Natural killer cell (primary cell): ENCODE measurements around the gene PPP1R13B. TPM values are rescaled to one million over a fixed set of nuclear protein-coding genes. Genes with fewer than 3 reads are reported as not detected.

Experiments
- ATAC-seq, 3 donors: fragments of 150-1000 bp in 2 of 3; fragments of 200-7000 bp in 1 of 3; cut with Tn5 transposase; 1 replicate in 1 of 3; 2 replicates in 2 of 3; pipeline ENCODE4 v1.10.0; 2021; ENCODE audit warnings: mild to moderate bottlenecking in 2 of 3, moderate library complexity in 2 of 3
- DNase-seq, 2 donors: peaks; one replicate each; pipeline versions ENCODE4 v3.0.0 to v3.0.0-alpha.2; 2013 to 2021; ENCODE audit warnings: mixed read lengths in 1 of 2
- H3K27ac ChIP-seq: one replicate; pipeline ENCODE4 v1.5.1; 2013; ENCODE audit warnings: mild to moderate bottlenecking, low read length
- H3K27me3 ChIP-seq: one replicate; pipeline ENCODE4 v1.6.1; 2013; ENCODE audit warnings: low read length; ENCODE audit not compliant: control insufficient read depth, insufficient read depth
- H3K36me3 ChIP-seq: one replicate; pipeline ENCODE4 v1.6.1; 2013; ENCODE audit warnings: low read length; ENCODE audit not compliant: control insufficient read depth, insufficient read depth
- H3K4me1 ChIP-seq: one replicate; pipeline ENCODE4 v1.6.1; 2013; ENCODE audit warnings: low read length; ENCODE audit not compliant: control insufficient read depth, insufficient read depth
- H3K4me3 ChIP-seq: one replicate; pipeline ENCODE4 v1.5.1; 2013; ENCODE audit warnings: low read length
- H3K9me3 ChIP-seq: one replicate; pipeline ENCODE4 v1.6.1; 2013; ENCODE audit warnings: low read length; ENCODE audit not compliant: control insufficient read depth, insufficient read depth
- H3K27ac Mint-ChIP-seq, 2 donors: one replicate each; pipeline ENCODE4 v1.8.0; 2022; ENCODE audit warnings: mild to moderate bottlenecking in 2 of 2, mixed read lengths in 2 of 2, moderate library complexity in 1 of 2
- H3K27me3 Mint-ChIP-seq, 2 donors: one replicate each; pipeline ENCODE4 v1.8.0; 2022; ENCODE audit warnings: low read depth in 2 of 2, mixed read lengths in 2 of 2
- H3K36me3 Mint-ChIP-seq: one replicate; pipeline ENCODE4 v1.8.0; 2022; ENCODE audit warnings: mixed read lengths
- H3K4me1 Mint-ChIP-seq, 2 donors: one replicate each; pipeline ENCODE4 v1.8.0; 2022; ENCODE audit warnings: mixed read lengths in 2 of 2
- H3K4me3 Mint-ChIP-seq: one replicate; pipeline ENCODE4 v1.8.0; 2022; ENCODE audit warnings: mild to moderate bottlenecking, moderate library complexity, mixed read lengths
- H3K9me3 Mint-ChIP-seq, 2 donors: one replicate each; pipeline ENCODE4 v1.8.0; 2022; ENCODE audit warnings: mixed read lengths in 2 of 2
- CTCF ChIP-seq: fragments of 200-600 bp; IDR thresholded peaks from one replicate; pipeline ENCODE4 v1.8.0; 2022; ENCODE audit warnings: antibody characterized with exemption
- WGBS: methylation state at CpG from one replicate; pipeline ENCODE4 v1.1.7; 2013; ENCODE audit warnings: missing lambda C conversion rate; ENCODE audit not compliant: insufficient coverage; 5-methylcytosine and 5-hydroxymethylcytosine counted together
- intact Hi-C: fragments of 100-400 bp; cut with micrococcal nuclease; formaldehyde crosslinking; loops from one replicate; pipeline ENCODE4 v1.14.2; 2022
- total RNA-seq, 4 donors: library from RNA; stranded (reverse); fragments of 120-200 nt in 1 of 4; gene quantifications; one replicate each; pipeline versions ENCODE4 v1.2.3 to v1.2.4, GENCODE V29; 2013 to 2022

The PPP1R13B gene
- total RNA-seq, 3 donors from 2014 or later (not counting 1 experiment from before 2014, with no cell fraction given): 26.5 to 35.5 (median 31.7) TPM

GRCh38 chr14:103703433-103704385, 143.7 kb downstream of the PPP1R13B start:
- TF ChIP-seq CTCF: no peak
- Mint-ChIP-seq H3K4me3 (no peak overlapping the region), H3K27ac (peak overlapping the region in 1 of 2 donors; percentile 16), H3K27me3 (no peaks in the 10 kb centered on the region), H3K9me3 (no peaks in the 10 kb centered on the region), H3K36me3 (no peaks in the 10 kb centered on the region), H3K4me1 (peaks cover 0 to 15% of the 10 kb centered on the region in 2 donors)
- Histone ChIP-seq H3K27ac (no peak overlapping the region), H3K4me3 (no peak overlapping the region), H3K36me3 (peaks cover 19% of the 10 kb centered on the region), H3K4me1 (peaks cover 4% of the 10 kb centered on the region), H3K9me3 (no peaks in the 10 kb centered on the region), H3K27me3 (no peaks in the 10 kb centered on the region)
- WGBS: 85% methylated on average over 23 of the region's 24 CpGs
- DNase-seq (no peak), ATAC-seq (no peak)
- intact Hi-C loops: no loop called here

DNA sequence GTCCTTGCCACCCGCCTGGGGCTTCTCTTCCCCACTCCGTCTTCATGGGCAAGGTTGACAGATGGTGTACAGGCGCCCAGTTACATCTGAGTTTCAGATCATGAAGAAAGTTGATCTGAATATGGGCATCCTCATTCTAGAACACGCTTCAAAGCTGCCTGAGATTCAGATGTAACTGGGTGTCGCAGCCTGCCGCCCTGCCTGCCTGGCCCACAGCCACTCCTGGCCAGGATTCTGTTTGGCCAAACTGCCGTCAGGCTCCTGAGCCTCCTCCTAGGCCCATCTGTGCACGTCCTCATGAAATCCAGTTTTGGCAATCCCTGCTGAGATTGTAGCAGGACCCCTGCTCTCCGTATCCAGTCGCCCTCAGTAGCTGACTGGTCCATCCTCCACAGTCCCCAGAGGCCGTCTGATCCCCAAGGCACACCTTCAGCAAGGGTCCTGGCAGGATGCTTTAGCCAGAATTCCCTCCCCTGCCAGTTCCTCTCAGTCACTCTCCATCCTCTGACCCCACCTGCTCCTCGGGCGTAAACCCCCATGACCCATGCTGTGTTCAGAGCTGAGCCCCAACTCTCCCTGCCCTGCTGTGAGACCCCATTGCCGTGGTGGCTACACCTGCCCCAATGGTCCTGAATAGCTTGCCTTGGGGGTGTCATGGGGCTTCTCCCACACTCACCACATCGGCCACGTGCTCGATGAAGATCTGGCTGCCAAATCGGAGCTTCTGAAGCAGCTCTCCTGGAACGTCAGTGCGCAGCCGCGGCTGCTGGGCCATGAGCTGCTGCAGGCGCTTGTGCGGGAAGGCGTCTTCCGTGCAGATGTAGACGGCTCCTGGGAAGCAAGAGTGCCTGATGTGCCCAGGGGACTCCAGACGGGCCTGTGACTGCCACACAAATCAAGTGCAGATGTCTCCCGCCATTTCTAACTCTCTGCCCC, 144.6 kb downstream of the PPP1R13B start:
- intact Hi-C loops: no loop called here
- H3K36me3 ChIP-seq: peaks cover 25% of the 10 kb centered on the region

DNA sequence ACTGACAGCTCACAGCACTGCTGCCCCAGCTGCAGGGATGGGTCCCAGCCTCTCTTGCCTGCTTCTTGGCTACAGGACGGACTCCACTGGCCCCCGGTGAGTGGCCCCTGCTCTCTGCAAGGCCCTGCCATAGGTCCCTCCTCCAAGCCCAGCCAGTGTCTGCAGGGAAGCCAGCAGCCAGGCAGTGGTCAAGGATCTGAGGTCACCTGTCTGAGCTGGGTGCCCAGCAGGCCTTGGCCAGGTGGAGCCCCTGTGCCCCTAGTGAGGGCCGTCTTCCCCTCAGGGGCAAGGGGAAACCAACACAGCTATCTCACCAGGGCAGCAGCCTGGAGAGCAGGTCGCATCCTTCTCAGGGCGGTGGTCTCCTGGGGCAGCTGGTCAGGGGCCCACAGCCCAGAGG, 145.3 kb downstream of the PPP1R13B start:
- Histone ChIP-seq H3K36me3 (peaks cover 26% of the 10 kb centered on the region), H3K27ac (no peak overlapping the region), H3K27me3 (no peaks in the 10 kb centered on the region), H3K4me3 (no peak overlapping the region), H3K4me1 (peaks cover 4% of the 10 kb centered on the region), H3K9me3 (no peaks in the 10 kb centered on the region)
- peaks cover 0 to 15% of the 10 kb centered on the region in 2 donors for H3K4me1 Mint-ChIP-seq
- intact Hi-C loops: no loop called here
- DNase-seq (no peak), ATAC-seq (no peak)
- no peaks in the 10 kb centered on the region for H3K9me3 Mint-ChIP-seq
- H3K36me3 Mint-ChIP-seq: no peaks in the 10 kb centered on the region
- H3K27ac Mint-ChIP-seq: peak overlapping the region in 1 of 2 donors; percentile 16
- 84% methylated on average over 5 of the region's 5 CpGs for WGBS
- no peaks in the 10 kb centered on the region for H3K27me3 Mint-ChIP-seq
- no peak for TF ChIP-seq CTCF
- H3K4me3 Mint-ChIP-seq: no peak overlapping the region

More for the DNA sequence above, 144.6 kb downstream of the PPP1R13B start:
- Mint-ChIP-seq H3K27me3 (no peaks in the 10 kb centered on the region), H3K4me3 (no peak overlapping the region), H3K4me1 (peaks cover 0 to 15% of the 10 kb centered on the region in 2 donors), H3K36me3 (no peaks in the 10 kb centered on the region), H3K27ac (peak overlapping the region; percentile 16 to 44), H3K9me3 (no peaks in the 10 kb centered on the region)
- Histone ChIP-seq H3K4me1 (peaks cover 4% of the 10 kb centered on the region), H3K27ac (no peak overlapping the region), H3K4me3 (no peak overlapping the region), H3K27me3 (no peaks in the 10 kb centered on the region), H3K9me3 (no peaks in the 10 kb centered on the region)
- 95% methylated on average over 29 of the region's 29 CpGs for WGBS
- DNase-seq: no peak
- no peak for TF ChIP-seq CTCF
- no peak for ATAC-seq
